ENCODE measurements around the gene DNM3.

DNA sequence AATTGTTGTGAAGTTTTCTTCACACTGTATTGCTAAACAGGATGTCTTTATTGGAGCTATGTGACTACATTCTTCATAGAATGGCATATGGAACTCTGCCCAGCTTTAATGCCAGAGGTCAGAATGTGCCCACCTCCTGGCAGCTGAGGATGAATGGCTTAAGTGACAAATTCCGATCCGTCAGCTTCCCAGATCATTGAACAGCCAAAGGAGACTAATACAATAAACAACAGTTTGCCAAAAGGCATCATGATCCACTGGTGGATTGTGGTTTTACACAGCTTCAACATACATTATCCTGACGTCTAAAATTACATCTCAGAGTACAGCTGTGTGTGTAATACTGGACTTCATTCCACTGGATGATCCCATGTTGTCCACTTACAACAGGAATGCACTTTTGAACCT, 510.5 kb downstream of the DNM3 start:
- TF ChIP-seq CTCF (IDR thresholded peaks at IDR 0.05): no peak
- no peak for TF ChIP-seq EZH2 (IDR thresholded peaks at IDR 0.05; ENCODE audit: borderline replicate concordance, insufficient read depth, low read depth, low read length, poor library complexity, severe bottlenecking)
